Ishikawa (cell line): ENCODE measurements around the gene COL4A4.

ENCODE experiments used
- CEBPB ChIP-seq: IDR thresholded peaks from 2 replicates; pipeline ENCODE4 v1.6.1; 2012
- CREB1 ChIP-seq: IDR thresholded peaks from 2 replicates; pipeline ENCODE4 v1.6.1; 2012; ENCODE audit warnings: low read depth
- EGR1 ChIP-seq: IDR thresholded peaks from 2 replicates; pipeline ENCODE4 v1.6.1; 2012
- EP300 ChIP-seq: IDR thresholded peaks from 2 replicates; pipeline ENCODE4 v1.6.1; 2012; ENCODE audit warnings: borderline replicate concordance
- FOXM1 ChIP-seq: IDR thresholded peaks from 2 replicates; pipeline ENCODE4 v1.6.1; 2012; ENCODE audit warnings: low read depth, borderline replicate concordance
- RAD21 ChIP-seq: IDR thresholded peaks from 2 replicates; pipeline ENCODE4 v1.6.1; 2012; ENCODE audit warnings: low read depth
- TAF1 ChIP-seq: IDR thresholded peaks from 2 replicates; pipeline ENCODE4 v1.6.1; 2012; ENCODE audit warnings: low read depth, mild to moderate bottlenecking
- TEAD4 ChIP-seq: IDR thresholded peaks from 2 replicates; pipeline ENCODE4 v1.6.1; 2012
- YY1 ChIP-seq: IDR thresholded peaks from 2 replicates; pipeline ENCODE4 v1.6.1; 2012; ENCODE audit warnings: low read depth
- ZBTB7A ChIP-seq: IDR thresholded peaks from 2 replicates; pipeline ENCODE4 v1.6.1; 2012; ENCODE audit warnings: low read depth
- TF ChIP-seq, protein P1 (sequence below): IDR thresholded peaks from 2 replicates; pipeline ENCODE4 v1.6.1; 2012
- TF ChIP-seq, protein P2 (sequence below): IDR thresholded peaks from 2 replicates; pipeline ENCODE4 v1.6.1; 2012; ENCODE audit warnings: low read depth, mild to moderate bottlenecking
- TF ChIP-seq, protein P3 (sequence below): IDR thresholded peaks from 2 replicates; pipeline ENCODE4 v1.6.1; 2012

DNA sequence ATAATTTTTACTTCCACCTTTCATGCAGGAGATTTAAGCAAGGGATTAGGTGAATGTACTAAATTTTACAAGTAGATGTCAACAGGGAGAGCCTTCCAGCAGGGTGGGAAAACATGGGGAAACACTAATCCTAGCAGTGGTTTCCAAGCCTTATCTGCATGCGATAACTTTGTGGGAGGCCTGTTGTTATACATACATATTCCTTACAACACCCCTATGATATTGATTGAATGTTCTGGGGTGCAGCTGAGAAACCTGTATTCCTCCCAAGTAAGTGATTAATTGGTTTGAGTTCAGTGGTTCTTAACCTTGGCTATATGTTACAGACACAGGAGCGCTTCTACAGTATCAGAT lies 65.9 kb downstream of the COL4A4 start:
- TF ChIP-seq, protein P1, sequence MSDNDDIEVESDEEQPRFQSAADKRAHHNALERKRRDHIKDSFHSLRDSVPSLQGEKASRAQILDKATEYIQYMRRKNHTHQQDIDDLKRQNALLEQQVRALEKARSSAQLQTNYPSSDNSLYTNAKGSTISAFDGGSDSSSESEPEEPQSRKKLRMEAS: no peak
- TF ChIP-seq TAF1 (no peak), ZBTB7A (no peak), EP300 (no peak), RAD21 (no peak), EGR1 (no peak), FOXM1 (no peak), TEAD4 (no peak), YY1 (no peak), CREB1 (no peak), CEBPB (no peak)
- TF ChIP-seq, protein P2, sequence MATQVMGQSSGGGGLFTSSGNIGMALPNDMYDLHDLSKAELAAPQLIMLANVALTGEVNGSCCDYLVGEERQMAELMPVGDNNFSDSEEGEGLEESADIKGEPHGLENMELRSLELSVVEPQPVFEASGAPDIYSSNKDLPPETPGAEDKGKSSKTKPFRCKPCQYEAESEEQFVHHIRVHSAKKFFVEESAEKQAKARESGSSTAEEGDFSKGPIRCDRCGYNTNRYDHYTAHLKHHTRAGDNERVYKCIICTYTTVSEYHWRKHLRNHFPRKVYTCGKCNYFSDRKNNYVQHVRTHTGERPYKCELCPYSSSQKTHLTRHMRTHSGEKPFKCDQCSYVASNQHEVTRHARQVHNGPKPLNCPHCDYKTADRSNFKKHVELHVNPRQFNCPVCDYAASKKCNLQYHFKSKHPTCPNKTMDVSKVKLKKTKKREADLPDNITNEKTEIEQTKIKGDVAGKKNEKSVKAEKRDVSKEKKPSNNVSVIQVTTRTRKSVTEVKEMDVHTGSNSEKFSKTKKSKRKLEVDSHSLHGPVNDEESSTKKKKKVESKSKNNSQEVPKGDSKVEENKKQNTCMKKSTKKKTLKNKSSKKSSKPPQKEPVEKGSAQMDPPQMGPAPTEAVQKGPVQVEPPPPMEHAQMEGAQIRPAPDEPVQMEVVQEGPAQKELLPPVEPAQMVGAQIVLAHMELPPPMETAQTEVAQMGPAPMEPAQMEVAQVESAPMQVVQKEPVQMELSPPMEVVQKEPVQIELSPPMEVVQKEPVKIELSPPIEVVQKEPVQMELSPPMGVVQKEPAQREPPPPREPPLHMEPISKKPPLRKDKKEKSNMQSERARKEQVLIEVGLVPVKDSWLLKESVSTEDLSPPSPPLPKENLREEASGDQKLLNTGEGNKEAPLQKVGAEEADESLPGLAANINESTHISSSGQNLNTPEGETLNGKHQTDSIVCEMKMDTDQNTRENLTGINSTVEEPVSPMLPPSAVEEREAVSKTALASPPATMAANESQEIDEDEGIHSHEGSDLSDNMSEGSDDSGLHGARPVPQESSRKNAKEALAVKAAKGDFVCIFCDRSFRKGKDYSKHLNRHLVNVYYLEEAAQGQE: no peak
- TF ChIP-seq, protein P3, sequence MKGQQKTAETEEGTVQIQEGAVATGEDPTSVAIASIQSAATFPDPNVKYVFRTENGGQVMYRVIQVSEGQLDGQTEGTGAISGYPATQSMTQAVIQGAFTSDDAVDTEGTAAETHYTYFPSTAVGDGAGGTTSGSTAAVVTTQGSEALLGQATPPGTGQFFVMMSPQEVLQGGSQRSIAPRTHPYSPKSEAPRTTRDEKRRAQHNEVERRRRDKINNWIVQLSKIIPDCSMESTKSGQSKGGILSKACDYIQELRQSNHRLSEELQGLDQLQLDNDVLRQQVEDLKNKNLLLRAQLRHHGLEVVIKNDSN: no peak
